Measurements from ENCODE around the gene RAD50.

GRCh38 chr5:132657676-132658380 is 101.1 kb downstream of the RAD50 start, which contains the start of gene IL13:
- TF ChIP-seq EZH2 (IDR thresholded peaks at IDR 0.05; ENCODE audit: borderline replicate concordance, low read length) (no peak), CTCF (conservative IDR thresholded peaks at IDR 0.05 in 1 of 2, IDR thresholded peaks at IDR 0.05 in 1 of 2; ENCODE audit: extremely low read depth in 1 of 2, insufficient read depth in 1 of 2, low read depth in 1 of 2, low read length in 2 of 2) (no peak)

Measured in mammary epithelial cell (primary cell).